ENCODE data around the gene ZKSCAN2.

Gene ZKSCAN2

GRCh38 chr16:25212636-25213035, 45.0 kb downstream of the ZKSCAN2 start:
- no peak for TF ChIP-seq EZH2 (IDR thresholded peaks at IDR 0.05; ENCODE audit: borderline replicate concordance, low read length)
- no peak for TF ChIP-seq CTCF (IDR thresholded peaks at IDR 0.05; ENCODE audit: low read length)

DNA sequence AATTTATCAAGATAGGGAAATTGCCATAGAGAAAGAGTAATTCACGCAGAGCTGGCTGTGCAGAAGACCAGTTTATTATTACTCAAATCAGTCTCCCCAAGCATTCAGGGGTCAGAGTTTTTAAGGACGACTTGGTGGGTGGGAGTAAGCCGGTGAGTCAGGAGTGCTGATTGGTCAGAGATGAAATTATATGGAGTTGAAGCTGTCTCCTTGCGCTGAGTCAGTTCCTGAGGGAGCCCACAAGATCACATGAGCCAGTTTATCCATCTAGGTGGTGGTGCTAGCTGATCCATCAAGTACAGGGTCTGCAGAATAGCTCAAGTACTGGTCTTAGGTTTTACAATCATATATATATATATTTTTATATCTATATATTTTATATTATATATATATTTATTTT, 46.9 kb downstream of the ZKSCAN2 start:
- Histone ChIP-seq H3K36me3 (ENCODE audit: insufficient read depth, low read length) (no peaks in the 10 kb centered on the region), H3K9ac (ENCODE audit: low read length) (no peak overlapping the region), H3K27ac (ENCODE audit: low read depth, low read length, poor library complexity, severe bottlenecking) (no peak overlapping the region), H3K4me3 (ENCODE audit: low read depth, low read length, poor library complexity, severe bottlenecking) (no peak overlapping the region), H2AFZ (ENCODE audit: low read length) (no peak overlapping the region), H4K20me1 (ENCODE audit: insufficient read depth, low read length) (no peaks in the 10 kb centered on the region), H3K79me2 (ENCODE audit: insufficient read depth, low read length) (no peaks in the 10 kb centered on the region), H3K9me2 (ENCODE audit: low read depth, low read length) (no peaks in the 10 kb centered on the region), H3F3A (ENCODE audit: insufficient read depth, low read length) (no peaks in the 10 kb centered on the region), H3K4me1 (ENCODE audit: insufficient read depth, low read length, severe bottlenecking) (no peaks in the 10 kb centered on the region), H3K9me3 (ENCODE audit: low read length) (no peaks in the 10 kb centered on the region), H3K4me2 (ENCODE audit: low read length) (no peak overlapping the region), H3K27me3 (ENCODE audit: insufficient read depth, low read length) (no peaks in the 10 kb centered on the region)
- TF ChIP-seq EZH2 (IDR thresholded peaks at IDR 0.05; ENCODE audit: borderline replicate concordance, low read length): no peak
- TF ChIP-seq CTCF (IDR thresholded peaks at IDR 0.05; ENCODE audit: low read length): no peak

More at GRCh38 chr16:25212636-25213035, 45.0 kb downstream of the ZKSCAN2 start:
- H3F3A ChIP-seq (ENCODE audit: insufficient read depth, low read length): no peaks in the 10 kb centered on the region
- H3K36me3 ChIP-seq (ENCODE audit: insufficient read depth, low read length): no peaks in the 10 kb centered on the region
- no peaks in the 10 kb centered on the region for H3K4me1 ChIP-seq (ENCODE audit: insufficient read depth, low read length, severe bottlenecking)
- no peak overlapping the region for H2AFZ ChIP-seq (ENCODE audit: low read length)
- H3K27ac ChIP-seq (ENCODE audit: low read depth, low read length, poor library complexity, severe bottlenecking): no peak overlapping the region
- no peaks in the 10 kb centered on the region for H3K9me2 ChIP-seq (ENCODE audit: low read depth, low read length)
- no peak overlapping the region for H3K4me3 ChIP-seq (ENCODE audit: low read depth, low read length, poor library complexity, severe bottlenecking)
- no peaks in the 10 kb centered on the region for H3K27me3 ChIP-seq (ENCODE audit: insufficient read depth, low read length)
- H3K4me2 ChIP-seq (ENCODE audit: low read length): no peak overlapping the region
- no peak overlapping the region for H3K9ac ChIP-seq (ENCODE audit: low read length)
- H3K9me3 ChIP-seq (ENCODE audit: low read length): no peaks in the 10 kb centered on the region
- no peaks in the 10 kb centered on the region for H3K79me2 ChIP-seq (ENCODE audit: insufficient read depth, low read length)
- H4K20me1 ChIP-seq (ENCODE audit: insufficient read depth, low read length): no peaks in the 10 kb centered on the region

DNA sequence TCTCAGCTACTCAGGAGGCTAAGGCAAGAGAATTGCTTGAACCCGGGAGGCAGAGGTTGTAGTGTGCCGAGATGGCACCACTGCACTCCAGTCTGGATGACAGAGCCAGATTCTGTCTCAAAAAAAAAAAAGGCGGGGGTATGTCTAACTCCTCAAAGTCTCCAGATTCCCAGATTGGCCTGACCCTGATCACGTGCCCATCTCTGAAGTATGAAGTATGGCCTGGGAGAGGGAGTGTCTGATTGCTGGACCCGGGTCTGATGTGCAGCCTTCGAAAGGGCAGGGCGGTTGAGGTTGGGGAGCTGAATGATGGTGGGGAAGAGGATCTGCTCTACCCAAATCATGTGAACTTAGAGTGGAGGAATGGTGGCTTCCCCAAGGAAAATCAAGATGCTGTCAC, 58.2 kb downstream of the ZKSCAN2 start:
- Histone ChIP-seq H3K27ac (ENCODE audit: low read depth, low read length, poor library complexity, severe bottlenecking) (no peak overlapping the region), H3F3A (ENCODE audit: insufficient read depth, low read length) (no peaks in the 10 kb centered on the region), H2AFZ (ENCODE audit: low read length) (no peak overlapping the region), H3K4me3 (ENCODE audit: low read depth, low read length, poor library complexity, severe bottlenecking) (no peak overlapping the region), H3K9me3 (ENCODE audit: low read length) (no peaks in the 10 kb centered on the region), H3K79me2 (ENCODE audit: insufficient read depth, low read length) (no peaks in the 10 kb centered on the region), H3K9me2 (ENCODE audit: low read depth, low read length) (no peaks in the 10 kb centered on the region), H3K4me1 (ENCODE audit: insufficient read depth, low read length, severe bottlenecking) (no peaks in the 10 kb centered on the region), H3K4me2 (ENCODE audit: low read length) (no peak overlapping the region), H3K27me3 (ENCODE audit: insufficient read depth, low read length) (no peaks in the 10 kb centered on the region), H3K36me3 (ENCODE audit: insufficient read depth, low read length) (no peaks in the 10 kb centered on the region), H3K9ac (ENCODE audit: low read length) (no peak overlapping the region), H4K20me1 (ENCODE audit: insufficient read depth, low read length) (no peaks in the 10 kb centered on the region)
- TF ChIP-seq EZH2 (IDR thresholded peaks at IDR 0.05; ENCODE audit: borderline replicate concordance, low read length): no peak
- TF ChIP-seq CTCF (IDR thresholded peaks at IDR 0.05; ENCODE audit: low read length): no peak

Data from OCI-LY1 (cell line).